Right atrium auricular region (tissue), 2 donors: ENCODE results near the gene RBM44. TPM values are rescaled to one million over a fixed set of nuclear protein-coding genes. Genes with fewer than 3 reads are reported as not detected.
"Not testable (repeated sequence)": the region's sequence is repeated elsewhere in the genome, so short reads cannot be mapped to it uniquely, and the experiment has no call there.

Source experiments
- DNase-seq: peaks from one replicate; pipeline ENCODE4 v3.0.0-alpha.2; 2019; ENCODE audit warnings: low spot score
- H3K27ac ChIP-seq, 2 donors: fragments of 200-600 bp; sonication (generic); 1 replicate in 1 of 2; 2 replicates in 1 of 2; pipeline ENCODE4 v1.5.1; 2016 to 2019
- H3K27me3 ChIP-seq, 2 donors: fragments of 200-600 bp; sonication (generic); one replicate each; pipeline versions ENCODE4 v1.5.1 to v1.6.0; 2017 to 2019
- H3K36me3 ChIP-seq: fragments of 200-600 bp; sonication (generic); one replicate; pipeline ENCODE4 v1.5.1; 2016
- H3K4me1 ChIP-seq, 2 donors: fragments of 200-600 bp; sonication (generic); one replicate each; pipeline versions ENCODE4 v1.5.1 to v1.6.0; 2017 to 2019
- H3K4me3 ChIP-seq, 2 donors: fragments of 200-600 bp; sonication (generic); 1 replicate in 1 of 2; 2 replicates in 1 of 2; pipeline ENCODE4 v1.5.1; 2017 to 2019; ENCODE audit warnings: mild to moderate bottlenecking in 1 of 2, moderate library complexity in 1 of 2
- H3K9me3 ChIP-seq, 2 donors: fragments of 200-600 bp; sonication (generic); one replicate each; pipeline ENCODE4 v1.5.1; 2019
- CTCF ChIP-seq, 2 donors: fragments of 200-600 bp; sonication (generic); IDR thresholded peaks; one replicate each; pipeline ENCODE4 v1.5.1; 2019; ENCODE audit warnings: antibody characterized with exemption in 2 of 2
- total RNA-seq, 2 donors: library from RNA; depleted of rRNA; stranded (reverse); fragments of >200 nt; gene quantifications; one replicate each; pipeline ENCODE4 v1.1.0, GENCODE V29; 2016

The RBM44 gene, protein sequence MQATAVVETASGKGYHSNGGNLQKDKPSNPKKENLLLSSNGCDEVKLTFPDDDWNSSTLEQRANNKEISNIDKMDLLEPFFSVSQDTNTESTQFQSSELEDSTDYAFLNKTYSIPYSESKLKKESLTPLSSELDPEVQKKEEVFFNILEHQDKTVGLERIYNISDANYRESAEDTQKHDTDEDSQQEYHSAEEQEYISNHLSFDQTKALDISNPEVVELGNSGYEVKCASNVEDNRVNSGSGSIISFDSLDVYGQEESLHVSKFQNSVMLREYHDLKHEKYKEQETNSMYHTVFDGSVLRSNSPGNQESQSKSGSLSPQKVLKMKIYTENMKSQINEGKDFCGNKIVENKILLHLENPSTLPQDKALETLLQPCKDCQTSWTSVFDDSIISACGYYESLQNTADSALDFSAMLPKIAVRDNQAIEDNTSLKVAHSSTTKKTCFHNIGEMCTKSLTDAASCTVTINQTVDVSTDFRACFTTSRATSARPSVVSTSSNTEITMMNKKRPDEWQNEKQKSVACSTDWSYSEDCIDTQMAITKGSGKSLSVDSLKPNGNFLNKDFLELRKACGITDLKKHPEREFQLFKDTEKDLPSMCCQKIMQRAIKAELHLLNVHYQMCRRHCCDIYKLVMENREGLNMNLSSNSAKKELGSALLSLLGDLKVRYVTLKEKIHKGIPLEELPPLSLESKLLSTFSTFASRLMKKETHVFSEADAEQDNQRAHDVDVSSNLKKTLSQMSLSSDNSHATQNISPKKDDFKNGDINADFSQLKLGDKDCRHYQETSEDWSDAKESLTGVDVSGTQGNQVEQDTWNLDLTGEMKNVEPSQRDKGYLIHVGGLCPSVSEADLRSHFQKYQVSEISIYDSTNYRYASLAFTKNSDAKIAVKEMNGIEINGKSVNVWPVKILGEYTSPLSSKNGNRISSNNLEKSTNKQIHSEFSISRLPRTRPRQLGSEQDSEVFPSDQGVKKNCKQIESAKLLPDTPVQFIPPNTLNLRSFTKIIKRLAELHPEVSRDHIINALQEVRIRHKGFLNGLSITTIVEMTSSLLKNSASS
- total RNA-seq: under 1 TPM; 0.30 to 0.55 TPM

- no peak for TF ChIP-seq CTCF (IDR thresholded peaks at IDR 0.05)
- Histone ChIP-seq H3K36me3 (no peaks in the 10 kb centered on the region), H3K27me3 (no peaks in the 10 kb centered on the region), H3K27ac (no peak within 1 kb of the TSS), H3K4me1 (no peaks in the 10 kb centered on the region), H3K9me3 (no peaks in the 10 kb centered on the region), H3K4me3 (no peak within 1 kb of the TSS)
- DNase-seq: no peak
Observed at GRCh38 chr2:237798236-237799059, at the start of gene RBM44. TSS of gene RBM44 (plus strand) at chr2:237798779. CDS start at chr2:237813610, 14,831 bp downstream.

DNA sequence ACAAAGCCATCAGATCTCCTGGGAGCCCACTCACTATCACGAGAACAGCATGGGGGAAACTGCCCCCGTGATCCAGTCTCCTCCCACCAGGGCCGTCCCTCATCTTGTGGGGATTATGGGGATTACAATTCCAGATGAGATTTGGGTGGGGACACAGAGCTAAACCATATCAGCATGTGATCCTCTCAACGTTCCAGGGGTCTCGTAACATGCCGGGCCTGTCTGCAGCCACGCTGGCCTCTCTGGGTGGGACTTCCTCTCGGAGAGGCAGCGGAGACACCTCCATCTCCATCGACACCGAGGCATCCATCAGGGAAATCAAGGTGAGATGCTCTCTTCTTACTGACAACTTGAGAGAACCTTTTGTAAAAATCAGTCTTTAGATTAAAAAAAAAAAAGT is 49.6 kb upstream of the RBM44 start:
- Histone ChIP-seq H3K27me3 (no peaks in the 10 kb centered on the region), H3K36me3 (peaks cover 69% of the 10 kb centered on the region), H3K4me1 (peaks cover 0 to 16% of the 10 kb centered on the region in 2 donors), H3K27ac (no peak overlapping the region), H3K4me3 (no peak overlapping the region), H3K9me3 (no peaks in the 10 kb centered on the region)
- DNase-seq: no peak
- no peak for TF ChIP-seq CTCF (IDR thresholded peaks at IDR 0.05)

- no peak overlapping the region for H3K27ac ChIP-seq
Observed at GRCh38 chr2:237749961-237750360, 48.6 kb upstream of the RBM44 start.

GRCh38 chr2:237750441-237750840 is 48.1 kb upstream of the RBM44 start:
- not testable (repeated sequence) for H3K9me3 ChIP-seq, H3K27ac ChIP-seq, DNase-seq, H3K27me3 ChIP-seq, H3K4me3 ChIP-seq, H3K4me1 ChIP-seq
- peaks cover 84% of the 10 kb centered on the region for H3K36me3 ChIP-seq

More at GRCh38 chr2:237749961-237750360, 48.6 kb upstream of the RBM44 start:
- no peaks in the 10 kb centered on the region for H3K27me3 ChIP-seq
- peaks cover 79% of the 10 kb centered on the region for H3K36me3 ChIP-seq
- H3K4me3 ChIP-seq: no peak overlapping the region
- TF ChIP-seq CTCF (IDR thresholded peaks at IDR 0.05): no peak
- H3K4me1 ChIP-seq: peaks cover 0 to 7% of the 10 kb centered on the region in 2 donors
- DNase-seq: no peak
- no peaks in the 10 kb centered on the region for H3K9me3 ChIP-seq

- Histone ChIP-seq H3K27ac (no peak overlapping the region), H3K36me3 (peaks cover 97% of the 10 kb centered on the region), H3K27me3 (no peaks in the 10 kb centered on the region), H3K4me1 (no peaks in the 10 kb centered on the region), H3K9me3 (no peaks in the 10 kb centered on the region), H3K4me3 (no peak overlapping the region)
- no peak for TF ChIP-seq CTCF (IDR thresholded peaks at IDR 0.05)
- no peak for DNase-seq
Observed at GRCh38 chr2:237752761-237753165, 45.8 kb upstream of the RBM44 start.
